Central memory CD8-positive, alpha-beta T cell (primary cell): Measurements from ENCODE around the gene KLF1.

Experiments
- ATAC-seq: fragments of 150-1000 bp; cut with Tn5 transposase; replicated peaks from 2 replicates; pipeline ENCODE4 v1.10.0; 2022; ENCODE audit warnings: mild to moderate bottlenecking, moderate FRiP score, moderate number of reproducible peaks; ENCODE audit not compliant: poor library complexity, severe bottlenecking; ENCODE audit errors: extremely low read depth
- DNase-seq, 2 donors: peaks; one replicate each; pipeline ENCODE4 v3.0.0; 2021; ENCODE audit warnings: low spot score in 2 of 2
- H3K27ac Mint-ChIP-seq: one replicate; pipeline ENCODE4 v1.8.0; 2022; ENCODE audit warnings: low read depth, mild to moderate bottlenecking, moderate library complexity, mixed read lengths
- H3K27me3 Mint-ChIP-seq: one replicate; pipeline ENCODE4 v1.8.0; 2022; ENCODE audit warnings: mixed read lengths
- H3K36me3 Mint-ChIP-seq: one replicate; pipeline ENCODE4 v1.8.0; 2022; ENCODE audit warnings: mild to moderate bottlenecking, moderate library complexity, mixed read lengths; ENCODE audit not compliant: insufficient read depth
- H3K4me1 Mint-ChIP-seq: one replicate; pipeline ENCODE4 v1.8.0; 2022; ENCODE audit warnings: mixed read lengths
- H3K4me3 Mint-ChIP-seq: one replicate; pipeline ENCODE4 v1.8.0; 2022; ENCODE audit warnings: mild to moderate bottlenecking, moderate library complexity, mixed read lengths
- H3K9me3 Mint-ChIP-seq: one replicate; pipeline ENCODE4 v1.8.0; 2022; ENCODE audit warnings: mixed read lengths

Gene KLF1

DNA sequence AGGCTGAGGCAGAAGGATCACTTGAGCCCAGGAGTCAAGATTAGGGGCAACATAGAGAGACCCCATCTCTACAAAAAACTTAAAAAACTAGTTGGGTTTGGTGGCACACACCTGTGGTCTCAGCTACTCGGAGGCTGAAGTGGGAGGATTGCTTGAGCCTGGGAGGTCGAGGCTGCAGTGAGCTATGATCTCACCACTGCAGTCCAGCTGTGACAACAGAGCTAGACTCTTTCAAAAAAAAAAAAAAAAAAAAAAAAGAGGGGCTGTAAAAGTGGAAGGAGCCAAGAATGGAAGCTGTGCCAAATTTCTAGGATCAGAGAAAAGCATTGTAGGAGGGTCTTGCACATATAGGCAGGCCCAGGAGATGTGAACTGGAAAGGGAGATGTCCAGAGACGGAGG lies 15.3 kb downstream of the KLF1 start:
- peaks cover 14% of the 10 kb centered on the region for H3K36me3 Mint-ChIP-seq

DNA sequence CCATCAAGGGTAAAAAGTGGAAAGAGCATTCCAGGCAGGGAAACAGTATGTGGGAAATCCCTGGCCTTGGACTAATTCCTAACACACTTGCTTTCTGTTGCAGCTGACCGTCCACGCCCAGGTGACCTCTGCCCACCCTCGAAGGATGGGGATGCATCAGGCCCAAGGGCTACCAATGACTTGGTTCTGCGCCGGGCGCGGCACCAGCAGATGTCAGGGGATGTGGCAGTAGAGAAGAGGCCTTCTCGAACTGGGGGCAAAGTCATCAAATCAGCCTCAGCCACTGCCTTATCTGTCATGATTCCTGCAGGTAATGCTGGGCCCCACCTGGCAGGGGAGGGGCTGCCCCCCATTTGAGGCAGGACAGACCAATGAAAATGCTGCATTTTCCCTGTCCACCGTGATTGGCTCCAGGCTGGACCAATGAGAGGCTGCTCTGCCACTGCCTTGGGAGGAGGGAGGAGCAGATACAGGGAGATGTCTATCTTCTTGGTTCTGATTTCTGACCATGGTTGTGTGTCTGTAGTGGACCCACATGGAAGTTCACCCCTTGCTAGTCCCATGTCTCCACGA lies 18.4 kb downstream of the KLF1 start:
- peaks cover 18% of the 10 kb centered on the region for H3K4me1 Mint-ChIP-seq
- H3K27ac Mint-ChIP-seq = no peak overlapping the region
- no peak overlapping the region for H3K4me3 Mint-ChIP-seq
- DNase-seq (no peak), ATAC-seq (no peak)
- H3K36me3 Mint-ChIP-seq = peaks cover 6% of the 10 kb centered on the region
- no peaks in the 10 kb centered on the region for H3K9me3 Mint-ChIP-seq
- peaks cover 20% of the 10 kb centered on the region for H3K27me3 Mint-ChIP-seq

More for the DNA sequence above, 15.3 kb downstream of the KLF1 start:
- DNase-seq = no peak
- ATAC-seq = no peak
- peaks cover 14% of the 10 kb centered on the region for H3K4me1 Mint-ChIP-seq
- H3K9me3 Mint-ChIP-seq = no peaks in the 10 kb centered on the region
- H3K27me3 Mint-ChIP-seq = peaks cover 8% of the 10 kb centered on the region
- H3K4me3 Mint-ChIP-seq = no peak overlapping the region
- H3K27ac Mint-ChIP-seq = no peak overlapping the region

DNA sequence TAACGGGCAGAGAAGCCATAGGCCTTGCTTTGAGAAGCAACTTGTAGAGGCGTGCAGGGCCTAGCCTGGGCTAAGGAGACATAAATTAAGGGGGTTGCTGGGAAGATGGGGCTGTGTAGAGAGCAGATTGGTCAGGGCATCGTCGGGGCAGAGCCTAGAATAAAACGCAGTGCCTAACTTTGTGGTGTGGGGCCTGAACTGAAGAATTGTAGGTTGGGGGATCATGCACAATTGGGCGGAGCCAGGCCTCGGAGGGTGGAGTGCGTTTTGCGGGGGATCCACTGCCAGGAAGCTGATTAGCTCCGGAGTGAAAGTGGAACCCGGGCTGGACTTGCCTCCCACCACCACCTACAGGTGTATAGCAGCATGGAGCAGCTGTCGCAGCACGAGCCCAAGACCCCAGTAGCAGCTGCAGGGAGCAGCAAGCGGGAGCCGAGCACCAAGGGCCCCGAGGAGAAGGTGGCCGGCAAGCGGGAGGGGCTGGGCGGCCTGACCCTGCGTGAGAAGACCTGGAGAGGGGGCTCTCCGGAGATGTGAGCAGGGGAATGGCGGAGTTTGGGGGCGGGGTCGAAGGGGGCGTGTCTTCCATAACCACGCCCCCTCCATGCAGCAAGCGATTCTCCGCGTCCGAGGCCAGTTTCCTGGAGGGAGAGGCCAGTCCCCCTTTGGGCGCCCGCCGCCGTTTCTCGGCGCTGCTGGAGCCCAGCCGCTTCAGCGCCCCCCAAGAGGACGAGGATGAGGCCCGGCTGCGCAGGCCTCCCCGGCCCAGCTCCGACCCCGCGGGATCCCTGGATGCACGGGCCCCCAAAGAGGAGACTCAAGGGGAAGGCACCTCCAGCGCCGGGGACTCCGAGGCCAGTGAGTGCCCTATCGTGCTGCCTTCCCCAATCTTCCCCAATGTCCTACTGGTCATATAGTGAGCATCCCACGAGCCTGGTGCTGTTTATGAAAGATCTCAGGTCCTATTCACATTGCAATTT lies 19.6 kb downstream of the KLF1 start:
- Mint-ChIP-seq H3K9me3 (no peaks in the 10 kb centered on the region), H3K4me3 (peak overlapping the region; percentile 62), H3K4me1 (peaks cover 18% of the 10 kb centered on the region), H3K27me3 (peaks cover 20% of the 10 kb centered on the region), H3K27ac (no peak overlapping the region), H3K36me3 (peaks cover 4% of the 10 kb centered on the region)
- peak; percentile 54 for ATAC-seq
- DNase-seq = peak in 1 of 2 donors; percentile 39

DNA sequence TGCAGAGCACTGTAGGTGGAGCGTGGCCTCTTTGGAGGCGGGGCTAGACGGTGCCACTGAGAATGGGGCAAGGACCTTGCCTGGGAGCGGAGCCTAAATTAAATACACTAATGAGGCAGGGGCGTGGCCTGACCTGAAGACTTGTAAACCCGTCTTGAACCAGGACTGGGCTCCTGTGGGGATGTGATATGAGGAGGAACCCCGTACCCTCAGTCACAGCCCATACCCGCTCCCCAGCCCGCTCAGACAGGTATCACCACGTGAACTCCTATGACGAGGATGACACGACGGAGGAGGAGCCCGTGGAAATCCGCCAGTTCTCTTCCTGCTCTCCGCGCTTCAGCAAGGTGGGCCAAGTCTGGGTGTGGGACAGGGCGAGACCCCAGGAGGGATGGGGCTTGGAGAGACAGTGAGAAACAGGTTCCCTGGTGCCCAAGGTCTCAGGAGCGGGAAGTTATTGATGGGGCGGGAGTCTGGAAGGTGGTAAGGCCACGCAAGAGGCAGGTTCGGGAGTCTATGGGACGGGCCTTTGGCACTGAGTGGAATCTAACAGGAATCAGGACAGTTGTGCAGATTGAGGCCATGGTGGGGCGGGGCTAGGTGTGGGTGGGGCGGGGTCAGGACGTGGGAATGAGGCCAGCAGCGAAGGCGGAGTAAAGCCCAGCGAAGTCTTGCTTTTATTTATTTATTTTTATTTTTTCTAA lies 20.4 kb downstream of the KLF1 start:
- no peak for DNase-seq

DNA sequence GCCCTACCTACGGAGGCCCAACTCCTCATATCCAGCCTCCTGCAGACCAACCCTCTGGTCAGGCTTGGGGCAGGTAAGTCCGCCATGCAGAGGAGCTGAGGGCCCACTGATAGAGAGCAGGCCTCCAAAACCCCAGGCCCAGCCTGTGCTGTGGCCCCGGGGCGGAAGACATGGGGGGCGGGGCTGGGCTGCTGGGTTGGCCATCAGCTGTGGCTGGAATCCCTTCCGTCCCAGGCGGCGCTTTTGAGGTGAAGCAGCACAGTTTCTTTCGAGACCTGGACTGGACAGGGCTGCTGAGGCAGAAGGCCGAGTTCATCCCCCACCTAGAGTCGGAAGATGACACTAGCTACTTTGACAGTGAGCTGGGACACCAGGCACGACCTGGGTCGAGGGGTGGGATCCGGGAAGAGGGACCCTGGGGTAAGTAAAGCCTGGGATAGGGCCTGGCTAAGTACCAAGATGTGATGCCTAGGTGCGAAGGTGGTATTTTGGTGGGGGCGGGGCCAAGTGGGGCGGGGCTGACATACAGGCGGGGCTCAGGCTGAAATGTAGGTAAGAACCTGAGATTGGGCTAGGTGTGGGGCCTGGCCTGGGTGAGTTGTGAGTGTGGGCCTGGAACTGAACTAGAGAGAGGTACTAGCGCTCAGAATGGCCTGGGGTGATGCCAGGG lies 21.1 kb downstream of the KLF1 start:
- Mint-ChIP-seq H3K27ac (no peak overlapping the region), H3K36me3 (no peaks in the 10 kb centered on the region), H3K4me1 (peaks cover 10% of the 10 kb centered on the region), H3K9me3 (no peaks in the 10 kb centered on the region), H3K27me3 (peaks cover 20% of the 10 kb centered on the region), H3K4me3 (peak overlapping the region; percentile 62)
- DNase-seq (no peak), ATAC-seq (no peak)

More for the DNA sequence above, 20.4 kb downstream of the KLF1 start:
- peak overlapping the region; percentile 62 for H3K4me3 Mint-ChIP-seq
- no peak for ATAC-seq
- no peak overlapping the region for H3K27ac Mint-ChIP-seq
- no peaks in the 10 kb centered on the region for H3K9me3 Mint-ChIP-seq
- H3K4me1 Mint-ChIP-seq = peaks cover 10% of the 10 kb centered on the region
- H3K27me3 Mint-ChIP-seq = peaks cover 20% of the 10 kb centered on the region
- no peaks in the 10 kb centered on the region for H3K36me3 Mint-ChIP-seq

DNA sequence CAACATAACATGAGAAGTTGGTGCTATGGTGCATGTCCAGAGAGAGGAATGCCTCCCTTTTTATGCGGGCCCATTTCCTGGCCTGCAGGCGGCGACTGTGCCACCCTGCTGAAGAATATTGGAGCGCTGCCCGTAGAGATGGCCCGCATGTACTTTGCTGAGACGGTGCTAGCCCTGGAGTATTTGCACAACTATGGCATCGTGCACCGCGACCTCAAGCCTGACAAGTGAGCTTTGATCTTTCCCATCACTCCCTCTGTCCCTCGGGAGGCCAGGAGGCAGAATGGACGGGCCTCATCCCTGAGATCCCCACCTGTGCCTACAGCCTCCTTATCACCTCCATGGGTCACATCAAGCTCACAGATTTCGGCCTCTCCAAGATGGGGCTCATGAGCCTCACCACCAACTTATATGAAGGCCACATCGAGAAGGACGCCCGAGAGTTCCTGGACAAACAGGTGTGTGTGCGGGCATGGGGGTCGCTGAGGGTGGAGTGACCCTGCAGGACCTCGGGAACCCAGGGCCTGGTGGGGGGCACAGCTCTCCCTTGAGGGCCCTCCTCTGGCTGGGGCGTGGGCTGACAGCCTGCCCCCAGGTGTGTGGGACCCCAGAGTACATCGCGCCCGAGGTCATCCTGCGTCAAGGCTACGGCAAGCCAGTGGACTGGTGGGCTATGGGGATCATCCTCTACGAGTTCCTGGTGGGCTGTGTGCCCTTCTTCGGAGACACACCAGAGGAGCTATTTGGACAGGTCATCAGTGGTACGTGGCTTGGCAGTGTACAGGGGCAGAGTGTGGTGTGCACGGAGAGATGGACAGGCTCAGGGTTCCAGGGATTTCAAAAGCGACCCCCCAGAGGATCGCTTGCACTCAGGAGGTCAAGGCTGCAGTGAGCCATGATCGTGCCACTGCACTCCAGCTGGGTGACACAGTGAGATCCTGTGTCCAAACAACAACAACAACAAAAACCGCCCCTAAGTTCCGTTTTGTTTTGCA lies 22.0 kb downstream of the KLF1 start:
- no peak for ATAC-seq
- Mint-ChIP-seq H3K36me3 (no peaks in the 10 kb centered on the region), H3K4me1 (peaks cover 10% of the 10 kb centered on the region), H3K4me3 (no peak overlapping the region), H3K27me3 (peaks cover 20% of the 10 kb centered on the region), H3K9me3 (no peaks in the 10 kb centered on the region), H3K27ac (no peak overlapping the region)
- no peak for DNase-seq

DNA sequence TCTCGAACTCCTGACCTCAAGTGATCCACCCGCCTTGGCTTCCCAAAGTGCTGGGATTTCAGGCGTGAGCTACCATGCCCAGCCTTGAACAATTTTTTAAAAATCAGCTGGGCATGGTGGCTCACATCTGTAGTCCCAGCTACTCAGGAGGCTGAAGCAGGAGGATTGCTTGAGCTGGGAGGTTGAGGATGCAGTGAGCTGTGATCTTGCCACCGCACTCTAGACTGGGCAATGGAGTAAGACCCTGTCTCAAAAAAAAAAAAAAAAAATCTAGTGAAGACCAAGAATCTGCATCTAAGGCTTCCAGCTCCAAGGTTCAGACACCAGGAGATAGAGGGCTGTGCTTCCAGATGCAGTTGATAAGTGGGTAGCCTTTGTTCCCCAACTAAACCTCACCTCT lies 22.9 kb downstream of the KLF1 start:
- Mint-ChIP-seq H3K9me3 (no peaks in the 10 kb centered on the region), H3K36me3 (no peaks in the 10 kb centered on the region), H3K27ac (no peak overlapping the region), H3K4me1 (peaks cover 10% of the 10 kb centered on the region), H3K27me3 (peaks cover 20% of the 10 kb centered on the region), H3K4me3 (no peak overlapping the region)
- DNase-seq = no peak
- no peak for ATAC-seq

DNA sequence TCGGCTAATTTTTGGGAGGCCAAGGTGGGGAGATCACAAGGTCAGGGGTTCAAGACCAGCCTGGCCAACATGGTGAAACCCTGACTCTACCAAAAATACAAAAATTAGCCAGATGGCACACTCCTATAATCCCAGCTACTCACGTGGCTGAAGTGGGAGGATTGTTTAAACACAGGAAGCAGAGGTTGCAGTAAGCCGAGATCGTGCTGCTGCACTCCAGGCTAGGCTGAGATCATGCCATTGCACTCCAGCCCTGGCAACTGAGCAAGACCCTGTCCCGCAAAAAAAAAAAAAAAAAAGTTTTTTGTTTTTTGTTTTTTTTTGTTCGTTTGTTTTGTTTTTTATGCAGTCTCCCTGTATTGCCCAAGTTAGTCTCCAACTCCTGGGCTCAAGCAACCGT lies 27.5 kb downstream of the KLF1 start:
- H3K4me1 Mint-ChIP-seq = no peaks in the 10 kb centered on the region
- H3K4me3 Mint-ChIP-seq = no peak overlapping the region
- ATAC-seq (no peak), DNase-seq (no peak)
- no peak overlapping the region for H3K27ac Mint-ChIP-seq
- H3K27me3 Mint-ChIP-seq = no peaks in the 10 kb centered on the region
- H3K36me3 Mint-ChIP-seq = no peaks in the 10 kb centered on the region
- H3K9me3 Mint-ChIP-seq = no peaks in the 10 kb centered on the region

DNA sequence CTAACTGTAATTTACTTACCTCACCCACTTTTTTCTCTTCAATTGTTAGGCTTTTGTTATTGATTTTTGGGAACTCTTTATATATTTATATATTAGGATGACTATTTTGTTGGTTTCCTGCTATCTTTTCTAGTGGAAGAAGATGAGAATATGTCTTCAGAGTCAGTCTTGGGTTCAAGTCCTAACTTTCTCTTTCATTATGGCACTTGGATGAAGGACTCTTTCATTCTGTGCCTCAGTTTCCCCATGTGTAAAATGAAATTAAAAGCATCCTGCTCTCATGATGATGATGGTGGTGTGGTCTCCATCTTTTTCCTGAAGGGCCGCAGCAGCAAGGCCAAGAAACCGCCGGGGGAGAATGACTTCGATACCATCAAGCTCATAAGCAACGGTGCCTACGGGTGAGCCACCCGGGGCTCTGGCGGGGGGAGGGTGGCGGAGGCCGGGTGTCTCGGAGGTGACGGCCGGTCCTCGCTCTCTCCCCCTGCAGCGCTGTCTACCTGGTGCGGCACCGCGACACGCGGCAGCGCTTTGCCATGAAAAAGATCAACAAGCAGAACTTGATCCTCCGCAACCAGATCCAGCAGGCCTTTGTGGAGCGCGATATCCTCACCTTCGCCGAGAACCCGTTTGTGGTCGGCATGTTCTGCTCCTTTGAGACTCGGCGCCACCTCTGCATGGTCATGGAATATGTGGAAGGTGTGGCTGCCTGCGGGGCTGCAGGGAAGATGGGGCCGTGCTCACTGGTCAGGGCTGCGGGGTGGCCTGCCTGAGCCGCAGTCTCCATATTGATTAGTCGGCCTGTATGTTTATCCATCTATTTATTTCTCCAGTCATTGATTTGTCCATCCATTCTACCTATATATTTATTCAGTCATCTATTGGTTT lies 28.7 kb downstream of the KLF1 start:
- Mint-ChIP-seq H3K27ac (no peak overlapping the region), H3K9me3 (no peaks in the 10 kb centered on the region), H3K27me3 (no peaks in the 10 kb centered on the region), H3K4me1 (no peaks in the 10 kb centered on the region), H3K36me3 (no peaks in the 10 kb centered on the region), H3K4me3 (no peak overlapping the region)
- no peak for ATAC-seq
- DNase-seq = no peak

DNA sequence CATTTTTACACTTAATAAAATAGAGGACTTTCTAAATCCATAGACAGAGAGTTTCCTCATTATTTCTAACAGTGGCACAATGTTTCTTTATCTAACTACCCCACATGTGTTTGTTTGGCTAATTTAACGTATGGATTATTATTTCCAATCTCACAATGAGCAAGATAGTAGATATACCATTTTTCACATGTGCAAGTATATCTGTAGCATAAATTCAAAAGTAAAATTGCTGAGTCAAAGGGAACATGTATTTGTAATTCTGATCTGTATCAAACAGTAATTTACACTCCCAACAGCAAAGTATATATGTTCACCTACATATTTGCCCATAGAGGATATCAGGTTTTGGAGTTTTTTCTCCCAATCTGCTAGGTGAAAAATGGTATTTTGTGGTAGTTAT lies 30.3 kb downstream of the KLF1 start:
- no peak for ATAC-seq
- H3K27me3 Mint-ChIP-seq = no peaks in the 10 kb centered on the region
- H3K9me3 Mint-ChIP-seq = no peaks in the 10 kb centered on the region
- no peaks in the 10 kb centered on the region for H3K36me3 Mint-ChIP-seq
- H3K4me1 Mint-ChIP-seq = no peaks in the 10 kb centered on the region
- H3K27ac Mint-ChIP-seq = no peak overlapping the region
- no peak for DNase-seq
- no peak overlapping the region for H3K4me3 Mint-ChIP-seq
